HCT116 (cell line): ENCODE measurements around the gene OR2K2. TPM values are rescaled to one million over a fixed set of nuclear protein-coding genes. Genes with fewer than 3 reads are reported as not detected.

Experiments used
- ATAC-seq: fragments of 200-7000 bp; cut with Tn5 transposase; 2 replicates; pipeline ENCODE4 v1.9.1; 2020; ENCODE audit warnings: mild to moderate bottlenecking, moderate library complexity
- BruUV-seq: library from RNA; stranded (reverse); fragments of 400-500 nt; replicated peaks from 2 replicates; lab custom pipeline; 2021; lab: Mats Ljungman, UMichigan
- CTCF ChIA-PET: fragments of 300-600 bp; sonication (Branson Sonifier 250); formaldehyde crosslinking; loops from one replicate; lab custom pipeline; 2021; ENCODE audit warnings: antibody characterized with exemption; lab: Charles Lee
- POLR2A ChIA-PET: fragments of 300-600, 350-600 bp; sonication (Branson Sonifier 250); formaldehyde crosslinking; loops from one replicate; lab custom pipeline; 2021; ENCODE audit warnings: antibody characterized with exemption; lab: Charles Lee
- RAD21 ChIA-PET, 2 experiments: fragments of 300-600 bp; sonication (Branson Sonifier 250); formaldehyde crosslinking; loops; one replicate each; lab custom pipeline; 2023; ENCODE audit warnings: low total read pairs in 2 of 2; ENCODE audit not compliant: uncharacterized antibody in 2 of 2, unreplicated experiment in 2 of 2, low non-redundant PET in 1 of 2; lab: Charles Lee
- DNase-seq: peaks from one replicate; pipeline ENCODE4 v3.0.0-alpha.2; 2010; ENCODE audit warnings: low read depth, low spot score
- H2AFZ ChIP-seq: fragments of 200-600 bp; shearing (Covaris generic), sonication (generic); 2 replicates; pipeline ENCODE4 v1.6.1; 2017; ENCODE audit warnings: low read depth, mixed run types, mixed read lengths, antibody characterized with exemption, low read length; ENCODE audit not compliant: poor library complexity, severe bottlenecking
- H3K27ac ChIP-seq: 2 replicates; pipeline ENCODE4 v1.5.1; 2012; ENCODE audit warnings: low read depth, low read length
- H3K27me3 ChIP-seq: fragments of 200-600 bp; sonication (generic); 2 replicates; pipeline ENCODE4 v1.6.1; 2016; ENCODE audit warnings: mixed run types, low read length, mixed read lengths; ENCODE audit not compliant: insufficient read depth
- H3K36me3 ChIP-seq, 2 experiments: fragments of 200-500 bp in 1 of 2; fragments of 200-600 bp in 1 of 2; sonication (Bioruptor generic) in 1 of 2; sonication (generic) in 1 of 2; 2 replicates each; pipeline versions ENCODE4 v1.5.1 to v1.6.1; 2014 to 2016; ENCODE audit warnings: low read length in 2 of 2, inconsistent platforms in 1 of 2, mixed read lengths in 1 of 2, mixed run types in 1 of 2; ENCODE audit not compliant: insufficient read depth in 2 of 2, control insufficient read depth in 1 of 2
- H3K4me1 ChIP-seq, 2 experiments: fragments of 200-600 bp in 1 of 2; sonication (generic) in 1 of 2; 2 replicates each; pipeline versions ENCODE4 v1.5.1 to v1.6.1; 2012 to 2017; ENCODE audit warnings: low read length in 2 of 2, inconsistent platforms in 1 of 2, mild to moderate bottlenecking in 1 of 2, mixed read lengths in 1 of 2, mixed run types in 1 of 2, moderate library complexity in 1 of 2; ENCODE audit not compliant: insufficient read depth in 2 of 2, control insufficient read depth in 1 of 2
- H3K4me2 ChIP-seq: fragments of 200-600 bp; sonication (generic); 2 replicates; pipeline ENCODE4 v1.6.1; 2017; ENCODE audit warnings: mixed run types, low read length, mixed read lengths
- H3K4me3 ChIP-seq, 2 experiments: fragments of 200-600 bp in 1 of 2; sonication (generic) in 1 of 2; replicated peaks in 1 of 2; 2 replicates each; pipeline ENCODE4 v1.5.1; 2011 to 2016; ENCODE audit warnings: low read length in 2 of 2, control low read depth in 1 of 2, low read depth in 1 of 2, mild to moderate bottlenecking in 1 of 2, mixed read lengths in 1 of 2, mixed run types in 1 of 2
- H3K79me2 ChIP-seq: fragments of 200-600 bp; sonication (generic); 2 replicates; pipeline ENCODE4 v1.6.1; 2017; ENCODE audit warnings: mild to moderate bottlenecking, mixed run types, low read length, moderate library complexity, mixed read lengths; ENCODE audit not compliant: insufficient read depth
- H3K9ac ChIP-seq: fragments of 200-600 bp; sonication (generic); 2 replicates; pipeline ENCODE4 v1.6.1; 2016; ENCODE audit warnings: low read length, mixed read lengths
- H3K9me2 ChIP-seq: fragments of 200-600 bp; sonication (generic), shearing (Covaris generic); 2 replicates; pipeline ENCODE4 v1.6.1; 2017; ENCODE audit warnings: mixed run types, mild to moderate bottlenecking, moderate library complexity; ENCODE audit not compliant: insufficient read depth
- H3K9me3 ChIP-seq, 2 experiments: fragments of 200-500 bp in 1 of 2; fragments of 200-600 bp in 1 of 2; sonication (Bioruptor generic) in 1 of 2; sonication (generic) in 1 of 2; 2 replicates each; pipeline ENCODE4 v1.6.1; 2014 to 2017; ENCODE audit warnings: low read length in 2 of 2, mixed read lengths in 2 of 2, inconsistent platforms in 1 of 2, low read depth in 1 of 2, mild to moderate bottlenecking in 1 of 2, mixed run types in 1 of 2, moderate library complexity in 1 of 2; ENCODE audit not compliant: control insufficient read depth in 1 of 2, insufficient read depth in 1 of 2
- H4K20me1 ChIP-seq: fragments of 200-600 bp; sonication (generic), shearing (Covaris generic); 2 replicates; pipeline ENCODE4 v1.6.1; 2017; ENCODE audit warnings: mixed run types, mild to moderate bottlenecking, moderate library complexity; ENCODE audit not compliant: insufficient read depth
- CBX3 ChIP-seq: IDR thresholded peaks from 2 replicates; pipeline ENCODE4 v1.6.1; 2012; ENCODE audit warnings: low read depth
- EGR1 ChIP-seq: IDR thresholded peaks from 2 replicates; pipeline ENCODE4 v1.6.1; 2012; ENCODE audit warnings: low read depth
- EZH2 ChIP-seq: fragments of 200-600 bp; sonication (generic); IDR thresholded peaks from 2 replicates; pipeline ENCODE4 v1.6.1; 2017; ENCODE audit warnings: antibody characterized with exemption, mixed run types
- JUND ChIP-seq: IDR thresholded peaks from 2 replicates; pipeline ENCODE4 v1.6.1; 2012
- POLR2A ChIP-seq: IDR thresholded peaks from 2 replicates; pipeline ENCODE4 v1.7.0; 2011; ENCODE audit warnings: borderline replicate concordance; ENCODE audit not compliant: insufficient read depth, insufficient read length; ENCODE audit errors: extremely low read depth
- POLR2AphosphoS5 ChIP-seq: IDR thresholded peaks from 2 replicates; pipeline ENCODE4 v1.6.1; 2011; ENCODE audit warnings: mild to moderate bottlenecking, low read depth, low read length, moderate library complexity
- RAD21 ChIP-seq: IDR thresholded peaks from 2 replicates; pipeline ENCODE4 v1.6.1; 2012; ENCODE audit warnings: low read depth, mild to moderate bottlenecking
- SIN3A ChIP-seq: IDR thresholded peaks from 2 replicates; pipeline ENCODE4 v1.6.1; 2012; ENCODE audit warnings: low read depth
- SRF ChIP-seq: IDR thresholded peaks from 2 replicates; pipeline ENCODE4 v1.6.1; 2012; ENCODE audit warnings: low read depth
- TCF7L2 ChIP-seq: IDR thresholded peaks from 2 replicates; pipeline ENCODE4 v1.7.0; 2011; ENCODE audit warnings: borderline replicate concordance, inconsistent platforms; ENCODE audit not compliant: insufficient read depth, insufficient read length; ENCODE audit errors: extremely low read depth
- YY1 ChIP-seq: IDR thresholded peaks from 2 replicates; pipeline ENCODE4 v1.6.1; 2011; ENCODE audit warnings: low read length, low read depth, moderate library complexity, mild to moderate bottlenecking; ENCODE audit not compliant: insufficient replicate concordance; ENCODE audit errors: extremely low read depth
- intact Hi-C: fragments of 100-400 bp; cut with micrococcal nuclease; formaldehyde crosslinking; loops from 2 replicates; pipeline ENCODE4 v1.10.0; 2022
- total RNA-seq: library from RNA; stranded (reverse); gene quantifications from one replicate; pipeline ENCODE4 v1.2.1, GENCODE V29; 2021; ENCODE audit not compliant: unreplicated experiment
- TF ChIP-seq, protein P1 (sequence below): IDR thresholded peaks from 2 replicates; pipeline ENCODE4 v1.6.1; 2012
- TF ChIP-seq, protein P2 (sequence below): IDR thresholded peaks from 2 replicates; pipeline ENCODE4 v1.6.1; 2011; ENCODE audit warnings: mild to moderate bottlenecking, low read length, moderate library complexity; ENCODE audit not compliant: insufficient replicate concordance; ENCODE audit errors: extremely low read depth
- TF ChIP-seq, protein P3 (sequence below): IDR thresholded peaks from 2 replicates; pipeline ENCODE4 v1.6.1; 2012
- TF ChIP-seq, protein P4 (sequence below), 3 experiments: fragments of 200-600 bp in 1 of 3; sonication (generic) in 1 of 3; IDR thresholded peaks in 2 of 3; conservative IDR thresholded peaks in 1 of 3; 2 replicates each; pipeline ENCODE4 v1.5.1; 2012 to 2017; ENCODE audit warnings: low read depth in 2 of 3, low read length in 2 of 3, antibody characterized with exemption in 1 of 3, borderline replicate concordance in 1 of 3, control low read depth in 1 of 3, mild to moderate bottlenecking in 1 of 3, mixed read lengths in 1 of 3, mixed run types in 1 of 3, moderate library complexity in 1 of 3; ENCODE audit not compliant: insufficient read depth in 1 of 3

Gene OR2K2
- total RNA-seq, 1 experiment from 2014 or later: not detected

DNA sequence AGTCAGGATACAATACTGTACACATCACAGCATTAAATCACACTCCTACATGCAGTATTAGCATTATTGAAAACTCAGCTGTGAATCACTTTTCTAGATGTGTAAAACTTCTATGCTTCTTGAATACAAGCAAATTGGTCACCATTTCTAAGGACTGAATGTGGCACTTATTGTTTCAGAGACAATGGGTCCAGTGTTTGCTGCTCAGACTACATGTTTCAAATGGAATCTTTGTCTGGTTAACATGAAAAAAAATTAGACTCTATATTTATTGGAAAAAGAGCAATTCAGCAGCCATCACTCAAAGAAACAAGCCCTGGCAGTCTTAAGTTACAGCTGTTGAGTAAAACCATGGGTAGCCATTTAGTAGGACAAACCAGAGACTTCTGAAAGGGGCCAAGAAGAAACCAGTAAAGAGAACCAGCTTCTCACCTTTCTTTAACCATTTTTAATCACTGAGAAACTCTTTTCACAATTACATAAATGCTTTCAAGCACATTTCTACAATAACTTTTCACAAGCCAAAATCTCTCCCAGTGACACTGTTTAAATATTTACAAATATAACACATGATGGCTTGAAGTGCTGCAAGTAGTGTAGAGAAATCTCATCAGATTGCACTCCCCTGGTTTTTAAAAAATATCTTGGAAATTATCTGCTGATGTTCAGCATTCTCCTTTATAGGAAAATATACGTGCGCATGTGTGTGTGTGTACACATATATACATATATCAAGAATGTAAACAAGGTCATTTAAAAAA lies 35.2 kb downstream of the OR2K2 start (continued):
- TF ChIP-seq, protein P1, sequence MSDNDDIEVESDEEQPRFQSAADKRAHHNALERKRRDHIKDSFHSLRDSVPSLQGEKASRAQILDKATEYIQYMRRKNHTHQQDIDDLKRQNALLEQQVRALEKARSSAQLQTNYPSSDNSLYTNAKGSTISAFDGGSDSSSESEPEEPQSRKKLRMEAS: no peak
- no peak for TF ChIP-seq JUND
- TF ChIP-seq POLR2AphosphoS5: no peak
- TF ChIP-seq CBX3: no peak
- TF ChIP-seq SIN3A: no peak
- no peak for TF ChIP-seq TCF7L2
- no peak for TF ChIP-seq RAD21
- no peak for TF ChIP-seq POLR2A
- no peak for TF ChIP-seq SRF
- TF ChIP-seq, protein P2, sequence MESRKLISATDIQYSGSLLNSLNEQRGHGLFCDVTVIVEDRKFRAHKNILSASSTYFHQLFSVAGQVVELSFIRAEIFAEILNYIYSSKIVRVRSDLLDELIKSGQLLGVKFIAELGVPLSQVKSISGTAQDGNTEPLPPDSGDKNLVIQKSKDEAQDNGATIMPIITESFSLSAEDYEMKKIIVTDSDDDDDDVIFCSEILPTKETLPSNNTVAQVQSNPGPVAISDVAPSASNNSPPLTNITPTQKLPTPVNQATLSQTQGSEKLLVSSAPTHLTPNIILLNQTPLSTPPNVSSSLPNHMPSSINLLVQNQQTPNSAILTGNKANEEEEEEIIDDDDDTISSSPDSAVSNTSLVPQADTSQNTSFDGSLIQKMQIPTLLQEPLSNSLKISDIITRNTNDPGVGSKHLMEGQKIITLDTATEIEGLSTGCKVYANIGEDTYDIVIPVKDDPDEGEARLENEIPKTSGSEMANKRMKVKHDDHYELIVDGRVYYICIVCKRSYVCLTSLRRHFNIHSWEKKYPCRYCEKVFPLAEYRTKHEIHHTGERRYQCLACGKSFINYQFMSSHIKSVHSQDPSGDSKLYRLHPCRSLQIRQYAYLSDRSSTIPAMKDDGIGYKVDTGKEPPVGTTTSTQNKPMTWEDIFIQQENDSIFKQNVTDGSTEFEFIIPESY: no peak
- TF ChIP-seq EZH2: no peak

DNA sequence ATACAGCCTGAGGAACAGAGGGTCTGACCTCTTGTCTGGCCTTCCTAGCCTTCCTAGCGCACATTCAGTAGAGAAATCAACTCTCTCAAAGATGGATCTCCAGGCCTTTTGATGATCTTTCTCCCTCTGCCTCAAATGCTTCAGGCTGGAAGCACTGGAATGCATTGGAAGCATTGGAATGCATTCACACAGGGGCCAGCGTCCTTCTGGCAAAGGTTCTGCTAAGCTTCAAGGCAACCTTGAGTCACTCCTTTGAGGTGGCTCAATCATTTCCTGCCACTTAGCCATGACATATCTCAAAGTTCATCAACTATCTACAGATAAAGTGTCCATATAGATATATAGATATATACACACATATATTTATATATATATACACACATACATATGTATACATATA lies 42.9 kb downstream of the OR2K2 start:
- H3K9me3 ChIP-seq: no peaks in the 10 kb centered on the region
- ChIA-PET CTCF (no interaction called here), RAD21 (no interaction called here), POLR2A (no interaction called here)
- H3K27me3 ChIP-seq: no peaks in the 10 kb centered on the region
- H3K79me2 ChIP-seq: no peaks in the 10 kb centered on the region
- H3K9ac ChIP-seq: no peak overlapping the region
- H3K36me3 ChIP-seq: no peaks in the 10 kb centered on the region
- no peak overlapping the region for H2AFZ ChIP-seq
- ATAC-seq (peak; percentile 80), DNase-seq (peak; percentile 7)
- intact Hi-C loops: no loop called here
- H3K9me2 ChIP-seq: no peaks in the 10 kb centered on the region
- H3K27ac ChIP-seq: no peak overlapping the region
- H3K4me2 ChIP-seq: peak overlapping the region; percentile 42
- no peak overlapping the region for H3K4me3 ChIP-seq
- no peaks in the 10 kb centered on the region for H4K20me1 ChIP-seq
- BruUV-seq: no TSS peak
- peaks cover 0 to 15% of the 10 kb centered on the region in 2 experiments; a peak in 2 of 4 replicates for H3K4me1 ChIP-seq
- TF ChIP-seq EGR1 (no peak), RAD21 (no peak), CBX3 (no peak), TCF7L2 (peak; percentile 41), POLR2A (no peak), EZH2 (no peak), SRF (no peak), JUND (0 out of 2 replicates have a peak, but pooled peaks have one; percentile 27), YY1 (no peak)
- TF ChIP-seq, protein P3, sequence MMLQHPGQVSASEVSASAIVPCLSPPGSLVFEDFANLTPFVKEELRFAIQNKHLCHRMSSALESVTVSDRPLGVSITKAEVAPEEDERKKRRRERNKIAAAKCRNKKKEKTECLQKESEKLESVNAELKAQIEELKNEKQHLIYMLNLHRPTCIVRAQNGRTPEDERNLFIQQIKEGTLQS: no peak
- TF ChIP-seq, protein P1: no peak
- TF ChIP-seq, protein P4, sequence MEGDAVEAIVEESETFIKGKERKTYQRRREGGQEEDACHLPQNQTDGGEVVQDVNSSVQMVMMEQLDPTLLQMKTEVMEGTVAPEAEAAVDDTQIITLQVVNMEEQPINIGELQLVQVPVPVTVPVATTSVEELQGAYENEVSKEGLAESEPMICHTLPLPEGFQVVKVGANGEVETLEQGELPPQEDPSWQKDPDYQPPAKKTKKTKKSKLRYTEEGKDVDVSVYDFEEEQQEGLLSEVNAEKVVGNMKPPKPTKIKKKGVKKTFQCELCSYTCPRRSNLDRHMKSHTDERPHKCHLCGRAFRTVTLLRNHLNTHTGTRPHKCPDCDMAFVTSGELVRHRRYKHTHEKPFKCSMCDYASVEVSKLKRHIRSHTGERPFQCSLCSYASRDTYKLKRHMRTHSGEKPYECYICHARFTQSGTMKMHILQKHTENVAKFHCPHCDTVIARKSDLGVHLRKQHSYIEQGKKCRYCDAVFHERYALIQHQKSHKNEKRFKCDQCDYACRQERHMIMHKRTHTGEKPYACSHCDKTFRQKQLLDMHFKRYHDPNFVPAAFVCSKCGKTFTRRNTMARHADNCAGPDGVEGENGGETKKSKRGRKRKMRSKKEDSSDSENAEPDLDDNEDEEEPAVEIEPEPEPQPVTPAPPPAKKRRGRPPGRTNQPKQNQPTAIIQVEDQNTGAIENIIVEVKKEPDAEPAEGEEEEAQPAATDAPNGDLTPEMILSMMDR (IDR thresholded peaks at IDR 0.05 in 2 of 3, conservative IDR thresholded peaks at IDR 0.05 in 1 of 3; ENCODE audit: borderline replicate concordance in 1 of 3, insufficient read depth in 1 of 3, low read depth in 2 of 3, low read length in 2 of 3): no peak
